H1 (cell line): ENCODE results near the gene MLPH. TPM values are rescaled to one million over a fixed set of nuclear protein-coding genes. Genes with fewer than 3 reads are reported as not detected.

Experiments
- polyA plus RNA-seq, 7 experiments: library from polyadenylated mRNA; depleted of rRNA in 3 of 7; stranded (reverse) in 5 of 7; unstranded in 2 of 7; fragments of >200 nt in 5 of 7; fragments of 200-250 nt in 2 of 7; gene quantifications; 1 replicate in 5 of 7; 2 replicates in 1 of 7; 4 replicates in 1 of 7; pipeline versions ENCODE4 v1.2.1 to v1.2.3, GENCODE V29; 2011 to 2013; ENCODE audit warnings: missing spikeins in 2 of 7, mixed read lengths in 2 of 7
- total RNA-seq: library from RNA; stranded (reverse); fragmentation: NEBNext Ultra II Directional; extraction: Animal tissue kit (Norgen Biotek cat#: 25700); gene quantifications from 2 replicates; pipeline ENCODE4 v1.2.1, GENCODE V29; 2021
- TF ChIP-seq, protein P1 (sequence below): IDR thresholded peaks from 2 replicates; pipeline ENCODE4 v1.6.1; 2012; ENCODE audit warnings: inconsistent platforms

MLPH gene
- total and polyA plus RNA-seq, 2 of the 8 experiments (the other 6 are each of a cell fraction or from before 2014, with no cell fraction given): 12.7 to 17.0 TPM

DNA sequence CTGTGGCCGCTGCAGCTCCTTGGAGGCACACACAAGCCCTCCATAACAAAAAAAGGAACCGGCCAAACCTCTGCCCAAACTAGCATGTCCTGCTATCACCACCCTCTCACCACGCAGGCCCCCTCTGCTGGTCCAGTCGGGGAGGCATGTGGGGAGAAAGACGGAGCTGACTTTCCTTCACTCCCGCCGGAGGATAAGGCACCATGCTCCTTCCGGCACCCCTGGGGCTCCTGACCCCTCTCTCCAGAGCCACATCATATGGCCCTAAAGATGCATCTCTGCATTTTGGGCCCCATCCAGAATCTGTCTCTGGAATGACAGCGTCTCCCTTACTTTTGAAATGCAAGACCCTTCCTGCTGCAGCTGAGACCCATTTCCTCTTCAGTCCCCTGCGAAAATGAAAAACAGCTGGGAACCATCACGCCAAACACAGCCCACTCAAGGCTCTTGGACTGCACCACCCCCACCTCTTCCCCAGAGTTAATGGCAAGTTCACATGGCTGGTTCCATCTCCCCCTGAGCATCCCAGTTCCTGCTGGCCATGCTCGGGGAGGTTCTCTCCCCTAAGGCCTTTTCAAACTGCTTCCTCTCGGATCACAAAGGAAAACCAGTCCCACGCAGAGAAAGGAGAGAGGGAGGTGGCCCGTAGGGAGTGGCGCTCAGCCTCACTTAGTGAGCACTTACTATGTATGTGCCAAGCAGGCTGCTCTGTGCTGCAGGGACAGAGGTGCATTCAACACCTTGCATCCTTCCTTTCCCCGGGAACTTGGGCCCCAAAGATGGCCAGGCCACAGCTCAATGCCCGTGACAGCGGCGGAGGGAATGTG, 35.2 kb upstream of the MLPH start (continued):
- TF ChIP-seq, protein P1, sequence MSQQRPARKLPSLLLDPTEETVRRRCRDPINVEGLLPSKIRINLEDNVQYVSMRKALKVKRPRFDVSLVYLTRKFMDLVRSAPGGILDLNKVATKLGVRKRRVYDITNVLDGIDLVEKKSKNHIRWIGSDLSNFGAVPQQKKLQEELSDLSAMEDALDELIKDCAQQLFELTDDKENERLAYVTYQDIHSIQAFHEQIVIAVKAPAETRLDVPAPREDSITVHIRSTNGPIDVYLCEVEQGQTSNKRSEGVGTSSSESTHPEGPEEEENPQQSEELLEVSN: peak; percentile 66
